H9 (cell line): Measurements from ENCODE around the gene NGF. TPM values are rescaled to one million over a fixed set of nuclear protein-coding genes. Genes with fewer than 3 reads are reported as not detected.

ENCODE experiments used
- DNase-seq: peaks from one replicate; pipeline ENCODE4 v3.0.0-alpha.2; 2017
- H2AFZ ChIP-seq: one replicate; pipeline ENCODE4 v1.6.1; 2013; ENCODE audit warnings: mild to moderate bottlenecking, low read length, control low read depth, moderate library complexity
- H2AK5ac ChIP-seq: 2 replicates; pipeline ENCODE4 v1.6.1; 2013; ENCODE audit warnings: low read length, control low read depth, mixed read lengths; ENCODE audit not compliant: insufficient read length
- H2BK120ac ChIP-seq: one replicate; pipeline ENCODE4 v1.6.1; 2013; ENCODE audit warnings: low read depth, mild to moderate bottlenecking, low read length, control low read depth, inconsistent platforms; ENCODE audit not compliant: poor library complexity, severe bottlenecking
- H2BK12ac ChIP-seq: 2 replicates; pipeline ENCODE4 v1.6.1; 2013; ENCODE audit warnings: low read length, control low read depth, mixed read lengths, low read depth; ENCODE audit not compliant: insufficient read length
- H2BK15ac ChIP-seq: 2 replicates; pipeline ENCODE4 v1.6.1; 2013; ENCODE audit warnings: low read depth, low read length, control low read depth
- H2BK20ac ChIP-seq: one replicate; pipeline ENCODE4 v1.6.1; 2013; ENCODE audit warnings: low read depth, mild to moderate bottlenecking, low read length, control low read depth, inconsistent platforms; ENCODE audit not compliant: poor library complexity, severe bottlenecking
- H2BK5ac ChIP-seq: 2 replicates; pipeline ENCODE4 v1.6.1; 2013; ENCODE audit warnings: low read length, control low read depth, mixed read lengths; ENCODE audit not compliant: insufficient read length
- H3K14ac ChIP-seq: 2 replicates; pipeline ENCODE4 v1.6.1; 2013; ENCODE audit warnings: low read length, control low read depth; ENCODE audit not compliant: insufficient read depth
- H3K18ac ChIP-seq: 2 replicates; pipeline ENCODE4 v1.6.1; 2013; ENCODE audit warnings: low read depth, mild to moderate bottlenecking, mixed read lengths, low read length, control low read depth; ENCODE audit not compliant: insufficient read length
- H3K23ac ChIP-seq: 2 replicates; pipeline ENCODE4 v1.6.1; 2013; ENCODE audit warnings: low read length, control low read depth, mixed read lengths, low read depth; ENCODE audit not compliant: insufficient read length
- H3K23me2 ChIP-seq: 2 replicates; pipeline ENCODE4 v1.6.1; 2013; ENCODE audit warnings: low read depth, mild to moderate bottlenecking, mixed read lengths, low read length, control low read depth; ENCODE audit not compliant: insufficient read length, poor library complexity, severe bottlenecking
- H3K27ac ChIP-seq: 2 replicates; pipeline ENCODE4 v1.5.1; 2013; ENCODE audit warnings: low read length, control low read depth, mixed read lengths, low read depth; ENCODE audit not compliant: insufficient read length
- H3K27me3 ChIP-seq: 2 replicates; pipeline ENCODE4 v1.6.1; 2013; ENCODE audit warnings: low read length, control low read depth, inconsistent platforms; ENCODE audit not compliant: insufficient read depth
- H3K4ac ChIP-seq: 2 replicates; pipeline ENCODE4 v1.6.1; 2013; ENCODE audit warnings: low read depth, mild to moderate bottlenecking, control low read depth, inconsistent platforms, low read length, moderate library complexity
- H3K4me1 ChIP-seq: 2 replicates; pipeline ENCODE4 v1.6.1; 2013; ENCODE audit warnings: low read length, control low read depth, inconsistent platforms; ENCODE audit not compliant: insufficient read depth
- H3K4me2 ChIP-seq: 2 replicates; pipeline ENCODE4 v1.6.1; 2013; ENCODE audit warnings: low read length, control low read depth, mixed read lengths; ENCODE audit not compliant: insufficient read length, insufficient read depth
- H3K56ac ChIP-seq: 2 replicates; pipeline ENCODE4 v1.6.1; 2013; ENCODE audit warnings: low read depth, mild to moderate bottlenecking, mixed read lengths, low read length, control low read depth; ENCODE audit not compliant: insufficient read length
- H3K79me1 ChIP-seq: 2 replicates; pipeline ENCODE4 v1.6.1; 2013; ENCODE audit warnings: low read depth, mild to moderate bottlenecking, moderate library complexity, low read length, control low read depth, inconsistent platforms; ENCODE audit not compliant: insufficient read depth, poor library complexity, severe bottlenecking
- H3K79me2 ChIP-seq: 2 replicates; pipeline ENCODE4 v1.6.1; 2013; ENCODE audit warnings: low read length, control low read depth, inconsistent platforms; ENCODE audit not compliant: insufficient read depth
- H3K9ac ChIP-seq: 2 replicates; pipeline ENCODE4 v1.6.1; 2013; ENCODE audit warnings: low read length, control low read depth, mixed read lengths; ENCODE audit not compliant: insufficient read length; ENCODE audit errors: extremely low read depth
- H3K9me3 ChIP-seq: one replicate; pipeline ENCODE4 v1.6.1; 2013; ENCODE audit warnings: low read depth, low read length, inconsistent platforms; ENCODE audit not compliant: control insufficient read depth
- H3T11ph ChIP-seq: one replicate; pipeline ENCODE4 v1.6.1; 2013; ENCODE audit warnings: mild to moderate bottlenecking, low read length, control low read depth, inconsistent platforms
- H4K20me1 ChIP-seq: one replicate; pipeline ENCODE4 v1.6.1; 2013; ENCODE audit not compliant: control insufficient read depth, insufficient read length, insufficient read depth
- H4K5ac ChIP-seq: 2 replicates; pipeline ENCODE4 v1.6.1; 2013; ENCODE audit warnings: low read depth, mild to moderate bottlenecking, mixed read lengths, low read length, control low read depth; ENCODE audit not compliant: insufficient read length
- H4K8ac ChIP-seq: replicated peaks from 2 replicates; pipeline ENCODE4 v1.6.1; 2013; ENCODE audit warnings: low read length, control low read depth, mixed read lengths, low read depth; ENCODE audit not compliant: insufficient read length
- H4K91ac ChIP-seq: 2 replicates; pipeline ENCODE4 v1.6.1; 2013; ENCODE audit warnings: low read depth, mild to moderate bottlenecking, moderate library complexity, mixed read lengths, low read length, control low read depth; ENCODE audit not compliant: insufficient read length
- H3K27ac Mint-ChIP-seq, 3 experiments: 2 replicates in 2 of 3; 3 replicates in 1 of 3; pipeline ENCODE4 v1.8.0; 2020 to 2021; ENCODE audit warnings: mixed read lengths in 3 of 3, mild to moderate bottlenecking in 1 of 3, moderate library complexity in 1 of 3
- H3K27me3 Mint-ChIP-seq: 2 replicates; pipeline ENCODE4 v1.8.0; 2021; ENCODE audit warnings: low read depth, mild to moderate bottlenecking, moderate library complexity, mixed read lengths
- H3K36me3 Mint-ChIP-seq, 3 experiments: 2 replicates in 2 of 3; 3 replicates in 1 of 3; pipeline ENCODE4 v1.8.0; 2020 to 2021; ENCODE audit warnings: low read depth in 3 of 3, mixed read lengths in 3 of 3; ENCODE audit not compliant: insufficient read depth in 1 of 3
- H3K4me1 Mint-ChIP-seq, 2 experiments: 2 replicates each; pipeline ENCODE4 v1.8.0; 2020; ENCODE audit warnings: mixed read lengths in 2 of 2
- H3K4me3 Mint-ChIP-seq, 2 experiments: 2 replicates in 1 of 2; 3 replicates in 1 of 2; pipeline ENCODE4 v1.8.0; 2020 to 2021; ENCODE audit warnings: mild to moderate bottlenecking in 2 of 2, mixed read lengths in 2 of 2, moderate library complexity in 1 of 2
- H3K9me3 Mint-ChIP-seq, 2 experiments: 2 replicates in 1 of 2; 3 replicates in 1 of 2; pipeline ENCODE4 v1.8.0; 2020; ENCODE audit warnings: mild to moderate bottlenecking in 2 of 2, mixed read lengths in 2 of 2, moderate library complexity in 1 of 2
- WGBS: extraction: QIAGEN DNeasy Blood & Tissue Kit; methylation state at CpG from one replicate; pipeline ENCODE4 v1.1.7; 2013; ENCODE audit warnings: missing lambda C conversion rate, low lambda C conversion rate, mixed read lengths; ENCODE audit not compliant: insufficient read length; ENCODE audit errors: extremely low coverage; 5-methylcytosine and 5-hydroxymethylcytosine counted together
- total RNA-seq: library from RNA; stranded (reverse); gene quantifications from 2 replicates; pipeline ENCODE4 v1.2.1, GENCODE V29; 2021
- TF ChIP-seq, protein P1 (sequence below): fragments of 200-600 bp; sonication (generic); conservative IDR thresholded peaks from 3 replicates; pipeline ENCODE4 v1.8.0; 2021; ENCODE audit warnings: antibody characterized with exemption, mild to moderate bottlenecking

The NGF gene
- total RNA-seq, 1 experiment from 2014 or later, result 0.22 TPM

DNA sequence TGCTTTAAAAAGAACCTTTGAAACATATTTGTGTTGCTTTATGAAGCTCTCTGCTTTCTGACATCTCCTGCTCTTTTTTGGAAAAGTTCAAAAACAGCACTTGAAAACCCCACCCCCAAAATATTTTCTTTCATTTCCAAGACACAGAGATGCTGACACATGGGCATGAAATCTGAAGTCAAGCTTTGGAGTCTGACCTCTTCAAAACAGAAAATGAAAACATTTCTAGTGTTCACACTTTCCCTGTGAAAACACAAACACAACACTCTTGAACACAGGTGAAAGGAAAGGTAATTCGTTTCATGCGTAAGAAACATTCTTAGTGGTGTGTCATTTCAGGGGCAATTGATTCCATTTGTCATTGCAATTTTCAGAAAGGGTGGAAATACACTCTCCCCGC is 10.8 kb downstream of the NGF start:
- Histone ChIP-seq H2AFZ (no peak overlapping the region), H3K18ac (no peak overlapping the region), H3K23me2 (no peaks in the 10 kb centered on the region), H3K9ac (no peak overlapping the region), H3K79me1 (no peaks in the 10 kb centered on the region), H2AK5ac (no peak overlapping the region), H2BK120ac (no peak overlapping the region), H3T11ph (no peak overlapping the region), H4K8ac (no peak overlapping the region), H2BK15ac (no peak overlapping the region), H3K56ac (no peak overlapping the region), H3K9me3 (no peaks in the 10 kb centered on the region), H3K23ac (no peak overlapping the region), H3K27ac (no peak overlapping the region), H3K4me2 (no peak overlapping the region), H3K4ac (no peak overlapping the region), H3K79me2 (no peaks in the 10 kb centered on the region), H4K5ac (no peak overlapping the region), H3K14ac (no peak overlapping the region), H4K91ac (no peak overlapping the region), H3K27me3 (no peaks in the 10 kb centered on the region), H4K20me1 (no peaks in the 10 kb centered on the region), H3K4me1 (no peaks in the 10 kb centered on the region), H2BK5ac (no peak overlapping the region), H2BK20ac (no peak overlapping the region), H2BK12ac (no peak overlapping the region)
- no peaks in the 10 kb centered on the region for H3K9me3 Mint-ChIP-seq
- WGBS, result no CpG with 5 or more reads among the region's 3 CpGs
- no peak for DNase-seq
- peaks cover 19% of the 10 kb centered on the region in 2 experiments for H3K4me1 Mint-ChIP-seq
- TF ChIP-seq, protein P1, sequence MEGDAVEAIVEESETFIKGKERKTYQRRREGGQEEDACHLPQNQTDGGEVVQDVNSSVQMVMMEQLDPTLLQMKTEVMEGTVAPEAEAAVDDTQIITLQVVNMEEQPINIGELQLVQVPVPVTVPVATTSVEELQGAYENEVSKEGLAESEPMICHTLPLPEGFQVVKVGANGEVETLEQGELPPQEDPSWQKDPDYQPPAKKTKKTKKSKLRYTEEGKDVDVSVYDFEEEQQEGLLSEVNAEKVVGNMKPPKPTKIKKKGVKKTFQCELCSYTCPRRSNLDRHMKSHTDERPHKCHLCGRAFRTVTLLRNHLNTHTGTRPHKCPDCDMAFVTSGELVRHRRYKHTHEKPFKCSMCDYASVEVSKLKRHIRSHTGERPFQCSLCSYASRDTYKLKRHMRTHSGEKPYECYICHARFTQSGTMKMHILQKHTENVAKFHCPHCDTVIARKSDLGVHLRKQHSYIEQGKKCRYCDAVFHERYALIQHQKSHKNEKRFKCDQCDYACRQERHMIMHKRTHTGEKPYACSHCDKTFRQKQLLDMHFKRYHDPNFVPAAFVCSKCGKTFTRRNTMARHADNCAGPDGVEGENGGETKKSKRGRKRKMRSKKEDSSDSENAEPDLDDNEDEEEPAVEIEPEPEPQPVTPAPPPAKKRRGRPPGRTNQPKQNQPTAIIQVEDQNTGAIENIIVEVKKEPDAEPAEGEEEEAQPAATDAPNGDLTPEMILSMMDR, result no peak
- no peak overlapping the region for H3K27ac Mint-ChIP-seq
- H3K27me3 Mint-ChIP-seq, result peaks cover 8% of the 10 kb centered on the region
- H3K36me3 Mint-ChIP-seq, result no peaks in the 10 kb centered on the region
- H3K4me3 Mint-ChIP-seq, result no peak overlapping the region
